ENCODE data around the gene RHBDL2. TPM values are rescaled to one million over a fixed set of nuclear protein-coding genes. Genes with fewer than 3 reads are reported as not detected.
A peak's percentile ranks its signal among the peaks of the same experiment; 100 is the strongest.
"Not testable (repeated sequence)": the region's sequence is repeated elsewhere in the genome, so short reads cannot be mapped to it uniquely, and the experiment has no call there.

The RHBDL2 gene
- polyA plus RNA-seq, 3 donors: 0.89 to 1.0 (median 0.95) TPM

DNA sequence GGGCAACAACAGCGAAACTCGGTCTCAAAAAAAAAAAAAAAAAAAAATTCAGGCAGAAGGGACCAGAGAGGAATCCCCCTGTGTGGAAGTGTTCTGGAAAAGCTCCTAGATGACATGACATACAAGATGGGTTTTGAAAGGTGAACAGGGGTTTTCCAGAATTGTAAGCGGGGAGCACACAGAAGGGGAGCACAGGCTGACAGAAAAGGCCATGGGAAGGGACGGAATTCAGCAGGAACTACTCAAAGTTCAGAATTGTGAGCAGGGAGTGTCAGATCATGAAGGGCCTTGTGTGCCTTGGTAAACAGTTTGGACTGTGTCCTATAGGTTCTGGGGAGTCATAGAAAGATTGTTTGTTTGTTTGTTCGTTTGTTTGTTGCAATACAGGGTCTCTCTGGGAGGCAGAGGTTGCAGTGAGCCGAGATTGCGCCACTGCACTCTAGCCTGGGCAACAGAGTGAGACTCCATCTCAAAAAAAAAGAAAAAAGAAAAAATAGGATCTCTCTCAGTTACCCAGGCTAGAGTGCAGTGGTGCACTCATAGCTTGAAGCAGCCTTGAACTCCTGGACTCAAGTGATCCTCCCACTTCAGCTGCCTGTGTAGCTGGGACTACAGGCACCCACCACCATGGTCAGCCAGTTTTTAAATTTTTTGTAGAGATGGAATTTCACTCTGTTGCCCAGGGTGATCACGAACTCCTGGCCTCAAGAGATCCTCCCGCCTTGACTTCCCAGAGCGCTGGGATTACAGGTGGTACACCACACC is 1.2 kb upstream of the RHBDL2 start:
- DNase-seq (ENCODE audit: extremely low read depth in 1 of 11, low read depth in 9 of 11, low spot score in 4 of 11): no peak

DNA sequence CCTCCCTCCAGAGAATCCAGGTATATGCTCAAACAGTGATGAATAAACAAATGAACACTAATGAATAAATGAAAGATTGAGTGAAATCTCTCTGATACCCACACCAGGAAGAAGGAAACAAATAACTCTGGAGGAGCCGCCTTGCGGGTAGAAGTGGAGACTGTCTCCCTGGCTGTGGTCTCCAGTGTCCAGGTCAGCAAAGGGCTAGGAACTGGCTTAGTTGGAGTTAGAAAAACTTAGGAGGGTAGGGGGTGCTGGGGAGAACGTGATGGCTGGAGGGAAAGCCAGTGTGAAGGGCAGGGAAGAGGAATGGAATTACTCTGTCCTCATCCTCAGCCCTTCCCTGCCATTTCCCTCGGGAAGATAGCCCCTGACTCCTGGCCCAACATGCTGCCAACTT is 537 bp downstream of the RHBDL2 start:
- DNase-seq (ENCODE audit: extremely low read depth in 1 of 11, low read depth in 9 of 11, low spot score in 4 of 11): no peak

DNA sequence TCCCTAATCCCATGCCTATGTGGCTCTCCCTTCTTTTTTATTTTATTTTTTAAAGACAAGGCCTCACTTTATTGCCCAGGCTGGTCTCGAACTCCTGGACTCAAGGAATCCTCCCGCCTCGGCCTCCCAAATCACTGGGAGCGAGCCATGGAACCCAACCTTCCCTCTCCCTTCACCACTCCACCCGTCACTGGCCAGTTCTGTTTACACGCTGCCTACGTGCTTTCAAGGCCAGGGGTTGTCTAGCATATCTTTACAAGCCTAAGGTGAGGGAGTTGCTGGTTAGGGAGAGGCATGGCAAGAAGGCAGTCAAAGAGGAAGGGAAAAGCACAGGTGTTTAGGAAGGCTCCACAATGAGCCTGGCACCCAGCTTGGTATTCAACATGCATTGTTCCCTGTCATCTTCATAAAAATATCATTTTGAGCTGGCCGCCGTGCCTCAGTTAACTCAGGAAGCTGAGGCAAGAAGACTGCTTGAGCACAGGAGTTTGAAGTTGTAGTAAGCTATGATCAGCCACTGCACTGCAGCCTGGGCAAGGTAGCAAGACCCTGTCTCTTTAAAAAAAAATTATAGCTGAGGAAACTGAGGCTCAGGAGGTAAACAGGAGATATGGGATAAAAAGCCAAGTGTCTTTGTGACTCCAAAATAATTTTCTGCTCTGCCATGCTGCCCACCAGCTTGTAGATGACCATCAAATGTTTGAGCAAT is 1.1 kb downstream of the RHBDL2 start:
- DNase-seq (ENCODE audit: extremely low read depth in 1 of 11, low read depth in 9 of 11, low spot score in 4 of 11): no peak

GRCh38 chr1:38938722-38939260 is 2.8 kb downstream of the RHBDL2 start:
- no peak for DNase-seq (ENCODE audit: extremely low read depth in 1 of 11, low read depth in 9 of 11, low spot score in 4 of 11)

GRCh38 chr1:38932571-38932970 is 9.1 kb downstream of the RHBDL2 start:
- no peak for DNase-seq (ENCODE audit: extremely low read depth in 1 of 11, low read depth in 9 of 11, low spot score in 4 of 11)

GRCh38 chr1:38929476-38929875 is 12.2 kb downstream of the RHBDL2 start:
- DNase-seq (ENCODE audit: extremely low read depth in 1 of 11, low read depth in 9 of 11, low spot score in 4 of 11): no peak

DNA sequence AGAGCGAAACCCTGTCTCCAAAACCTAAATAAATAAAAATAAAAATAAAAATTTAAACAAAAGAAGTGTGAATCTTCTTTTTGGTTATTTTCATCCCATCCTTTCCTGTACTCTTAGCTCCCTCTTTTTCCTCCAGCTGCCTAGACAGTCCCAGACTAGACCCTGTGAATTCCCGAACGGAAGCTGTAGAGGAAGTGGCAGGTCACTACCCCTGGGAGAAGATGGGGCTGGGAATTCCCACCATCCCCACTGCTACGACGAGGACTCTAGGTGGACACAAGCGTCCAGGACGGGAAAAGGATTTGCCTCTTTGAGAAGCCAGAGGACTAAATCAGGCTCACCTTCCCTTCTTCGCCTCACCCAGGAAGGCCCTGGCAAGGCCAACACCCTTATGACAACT is 12.6 kb downstream of the RHBDL2 start:
- no peak for DNase-seq (ENCODE audit: extremely low read depth in 1 of 11, low read depth in 9 of 11, low spot score in 4 of 11)

DNA sequence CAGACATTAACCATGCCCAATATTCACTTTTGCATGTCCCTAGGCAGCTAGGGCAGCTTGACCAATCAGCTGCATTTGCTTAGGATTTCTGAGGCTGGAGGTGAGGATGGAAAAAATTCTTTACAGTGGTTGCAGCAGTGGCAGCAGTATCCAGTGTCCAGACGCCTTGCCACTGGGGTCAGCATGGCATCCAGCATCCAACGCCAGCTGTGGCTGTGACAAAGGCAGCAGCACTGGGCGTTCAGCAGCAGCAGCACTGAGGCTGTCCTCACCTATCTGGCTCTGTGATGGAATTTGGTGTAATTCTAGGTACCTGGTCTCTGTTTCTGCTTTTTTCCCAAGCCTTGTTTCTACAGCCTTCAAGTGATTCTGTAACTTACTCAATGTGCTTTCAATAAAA is 15.5 kb downstream of the RHBDL2 start:
- DNase-seq (ENCODE audit: extremely low read depth in 1 of 11, low read depth in 9 of 11, low spot score in 4 of 11): no peak

- DNase-seq (ENCODE audit: extremely low read depth in 1 of 11, low read depth in 9 of 11, low spot score in 4 of 11): no peak
Observed at GRCh38 chr1:38925391-38925790, 16.2 kb downstream of the RHBDL2 start.

GRCh38 chr1:38923607-38924006 is 18.0 kb downstream of the RHBDL2 start:
- DNase-seq (ENCODE audit: extremely low read depth in 1 of 11, low read depth in 9 of 11, low spot score in 4 of 11): no peak

GRCh38 chr1:38919130-38919529 is 22.5 kb downstream of the RHBDL2 start:
- DNase-seq (ENCODE audit: extremely low read depth in 1 of 11, low read depth in 9 of 11, low spot score in 4 of 11): peak in 6 of 11 donors; percentile 17 to 51 (median 40)

DNA sequence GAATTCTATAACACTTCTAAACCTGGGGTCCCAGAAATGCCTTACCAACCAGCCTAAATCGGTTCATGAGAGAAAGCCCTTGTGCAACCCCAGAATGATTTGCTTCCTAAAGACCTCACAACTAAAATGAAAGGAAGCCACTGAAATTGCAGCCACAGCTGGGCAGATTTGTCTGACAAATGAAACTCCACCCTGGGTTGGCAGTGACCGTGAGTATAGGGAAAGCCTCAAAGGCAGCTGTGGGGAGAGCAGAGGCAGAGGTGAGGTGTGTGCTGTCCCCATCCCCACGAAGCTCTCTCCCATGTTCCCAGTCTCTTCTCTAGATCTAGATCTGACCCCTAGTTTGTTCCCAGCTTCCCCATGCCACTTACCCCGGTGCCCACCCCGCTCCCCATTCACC is 23.1 kb downstream of the RHBDL2 start:
- DNase-seq (ENCODE audit: extremely low read depth in 1 of 11, low read depth in 9 of 11, low spot score in 4 of 11): no peak

GRCh38 chr1:38917772-38918171 is 23.9 kb downstream of the RHBDL2 start:
- DNase-seq (ENCODE audit: extremely low read depth in 1 of 11, low read depth in 9 of 11, low spot score in 4 of 11): no peak

- no peak for DNase-seq (ENCODE audit: extremely low read depth in 1 of 11, low read depth in 9 of 11, low spot score in 4 of 11)
Observed at GRCh38 chr1:38917337-38917736, 24.3 kb downstream of the RHBDL2 start.

DNA sequence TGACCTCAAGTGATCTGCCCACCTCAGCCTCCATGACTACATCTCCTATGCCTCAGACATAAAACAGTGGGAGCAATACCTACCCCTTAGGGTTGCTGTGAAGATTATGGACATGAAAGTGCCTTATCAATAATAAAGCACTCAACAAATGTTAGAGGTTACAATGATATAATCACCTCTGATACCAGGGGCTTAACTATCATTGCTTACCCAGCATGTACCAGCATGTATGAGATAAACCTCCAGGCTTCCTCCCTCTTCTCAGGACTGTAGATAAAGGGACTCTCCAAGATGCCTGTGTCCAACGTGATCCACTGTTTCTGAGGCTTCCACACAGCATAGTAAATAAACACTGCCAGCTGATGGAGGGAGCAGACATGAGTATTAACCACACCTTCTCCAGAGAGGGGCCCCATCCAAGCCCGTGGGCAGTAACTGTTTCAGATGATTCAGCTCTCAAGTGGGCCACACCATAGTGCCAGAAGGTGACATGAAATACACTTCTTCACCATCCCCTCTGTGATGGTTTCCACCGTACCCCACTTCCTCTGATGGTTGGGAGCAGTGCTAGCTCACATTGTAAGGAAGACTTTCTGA is 26.2 kb downstream of the RHBDL2 start:
- no peak for DNase-seq (ENCODE audit: extremely low read depth in 1 of 11, low read depth in 9 of 11, low spot score in 4 of 11)

GRCh38 chr1:38914908-38915307 is 26.7 kb downstream of the RHBDL2 start:
- not testable (repeated sequence) for DNase-seq (ENCODE audit: extremely low read depth in 1 of 11, low read depth in 9 of 11, low spot score in 4 of 11)

DNA sequence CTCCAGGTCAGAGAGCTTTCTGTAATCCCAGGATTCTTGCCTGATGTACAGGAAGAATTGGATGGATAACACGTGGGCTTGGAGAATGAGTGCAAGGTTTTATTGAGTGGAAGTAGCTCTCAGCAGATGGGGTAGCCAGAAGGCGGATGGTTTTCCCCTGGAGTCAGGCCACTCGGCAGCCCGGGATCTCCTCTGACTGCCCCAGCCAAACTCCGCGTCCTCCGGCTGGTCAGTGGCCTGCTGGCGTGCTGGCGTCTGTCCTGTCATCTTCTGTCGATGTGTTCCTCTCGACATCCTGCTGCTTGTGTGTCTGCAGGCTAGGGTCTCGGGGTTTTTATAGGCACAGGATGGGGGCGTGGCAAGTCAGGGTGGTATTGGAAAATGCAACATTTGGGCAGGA is 32.8 kb downstream of the RHBDL2 start:
- DNase-seq (ENCODE audit: extremely low read depth in 1 of 11, low read depth in 9 of 11, low spot score in 4 of 11): no peak

GRCh38 chr1:38905985-38906384 is 35.6 kb downstream of the RHBDL2 start:
- DNase-seq (ENCODE audit: extremely low read depth in 1 of 11, low read depth in 9 of 11, low spot score in 4 of 11): no peak

DNA sequence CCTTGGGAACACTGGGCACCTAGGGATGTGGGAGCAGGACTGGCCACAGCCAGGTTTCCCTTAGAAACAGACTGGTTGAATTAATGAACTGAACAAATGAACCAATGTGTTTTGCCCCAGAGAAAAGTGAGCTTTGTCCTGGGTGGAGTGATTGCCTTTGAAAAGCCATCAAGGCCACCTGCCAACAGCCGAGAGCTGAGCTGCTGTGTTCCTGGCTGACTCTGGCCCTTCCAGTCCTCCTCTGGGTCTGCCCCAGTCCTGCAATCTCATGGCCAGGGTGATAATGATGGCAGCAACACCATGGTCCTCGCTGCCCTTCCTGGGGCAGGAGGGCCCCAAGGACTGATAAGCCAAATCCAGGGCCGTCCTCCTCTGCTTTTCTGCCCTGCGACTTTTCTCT is 42.1 kb downstream of the RHBDL2 start:
- DNase-seq (ENCODE audit: extremely low read depth in 1 of 11, low read depth in 9 of 11, low spot score in 4 of 11): no peak

- no peak for DNase-seq (ENCODE audit: extremely low read depth in 1 of 11, low read depth in 9 of 11, low spot score in 4 of 11)
Observed at GRCh38 chr1:38898653-38899230, 42.9 kb downstream of the RHBDL2 start.
